Right lobe of liver (tissue), 6 donors: ENCODE data around the gene CLEC16A. TPM values are rescaled to one million over a fixed set of nuclear protein-coding genes. Genes with fewer than 3 reads are reported as not detected.

Experiments used
- ATAC-seq, 4 donors: fragments of 200-7000 bp; cut with Tn5 transposase; one replicate each; pipeline ENCODE4 v1.9.1; 2020; ENCODE audit warnings: mild to moderate bottlenecking in 4 of 4, moderate library complexity in 4 of 4
- DNase-seq, 3 donors: peaks; one replicate each; pipeline ENCODE4 v3.0.0-alpha.2; 2020
- H3K27ac ChIP-seq, 3 donors: fragments of 200-600 bp; one replicate each; pipeline ENCODE4 v1.8.0; 2022
- H3K27me3 ChIP-seq, 2 donors: fragments of 200-600 bp; one replicate each; pipeline ENCODE4 v1.8.0; 2022
- H3K36me3 ChIP-seq, 4 donors: fragments of 200-600 bp; sonication (generic) in 1 of 4; one replicate each; pipeline versions ENCODE4 v1.5.1 to v1.8.0; 2017 to 2022; ENCODE audit warnings: control low read depth in 1 of 4
- H3K4me1 ChIP-seq, 4 donors: fragments of 200-600 bp; sonication (generic) in 1 of 4; one replicate each; pipeline versions ENCODE4 v1.5.1 to v1.8.0; 2017 to 2022; ENCODE audit warnings: control low read depth in 1 of 4
- H3K4me3 ChIP-seq, 3 donors: fragments of 200-600 bp; one replicate each; pipeline ENCODE4 v1.8.0; 2022
- H3K9me3 ChIP-seq, 4 donors: fragments of 200-600 bp; sonication (generic) in 1 of 4; one replicate each; pipeline versions ENCODE4 v1.5.1 to v1.8.0; 2017 to 2022; ENCODE audit warnings: control low read depth in 1 of 4
- CTCF ChIP-seq, 4 donors: fragments of 200-600 bp in 3 of 4; fragments of 450-650 bp in 1 of 4; IDR thresholded peaks; one replicate each; pipeline versions ENCODE4 v1.5.1 to v1.8.0; 2016 to 2022; ENCODE audit warnings: antibody characterized with exemption in 4 of 4, mild to moderate bottlenecking in 2 of 4
- POLR2A ChIP-seq: fragments of 450-650 bp; IDR thresholded peaks from one replicate; pipeline ENCODE4 v1.6.1; 2017; ENCODE audit warnings: antibody characterized with exemption, mild to moderate bottlenecking
- WGBS: methylation state at CpG from one replicate; pipeline ENCODE4 v1.1.6; 2018; ENCODE audit warnings: low coverage, low lambda C conversion rate; ENCODE audit not compliant: insufficient coverage; ENCODE audit errors: missing lambda C conversion rate; 5-methylcytosine and 5-hydroxymethylcytosine counted together
- intact Hi-C, 2 donors: fragments of 100-400 bp; cut with DNase I; formaldehyde crosslinking; loops; one replicate each; pipeline versions ENCODE4 v1.11.2 to v1.14.1; 2022
- total RNA-seq, 6 experiments: library from RNA; depleted of rRNA in 2 of 6; stranded (reverse); fragments of >200 nt in 2 of 6; fragmentation: NEBNext Ultra II Directional in 3 of 6; extraction: Animal tissue kit (Norgen Biotek cat#: 25700) in 3 of 6; gene quantifications; one replicate each; pipeline versions ENCODE4 v1.1.0 to v1.2.4, GENCODE V29; 2016 to 2023
- donor health status: DM: no; HTN: yes; CAD: no.
- donor health status: DM: no; HTN: no; CAD: no.
- donor health status: DM: no; HTN: no; CAD: no.
- donor health status: DM: no; HTN: yes; CAD: no.
- donor health status: DM: no; HTN: yes; CAD: no.

Gene CLEC16A
- total RNA-seq, 6 experiments from 2014 or later: 15.2 to 25.9 (median 19.8) TPM

DNA sequence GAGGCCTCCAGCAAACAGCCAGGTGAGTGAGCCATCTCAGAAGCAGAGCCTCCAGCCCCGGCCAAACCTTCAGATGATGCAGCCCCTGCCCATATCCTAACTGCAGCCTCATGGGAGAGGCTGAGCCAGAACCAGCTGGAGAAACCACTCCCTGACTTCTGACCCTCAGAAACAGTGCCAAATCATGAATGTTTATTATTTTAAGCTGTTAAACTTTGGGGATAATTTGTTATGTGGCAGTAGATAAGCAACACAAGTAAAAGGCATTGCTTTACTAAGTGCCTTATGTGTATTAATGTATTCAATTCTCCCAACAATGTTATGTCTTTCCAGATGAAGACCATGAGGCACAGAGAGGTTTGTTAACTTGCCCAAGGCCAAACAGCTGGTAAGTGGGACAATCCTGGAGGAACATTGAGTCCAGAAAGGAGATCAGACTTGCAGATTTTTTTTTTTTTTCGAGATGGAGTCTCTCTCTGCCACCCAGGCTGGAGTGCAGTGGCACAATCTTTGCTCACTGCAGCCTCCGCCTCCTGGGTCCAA, 252.0 kb downstream of the CLEC16A start:
- ATAC-seq: no peak
- TF ChIP-seq CTCF (IDR thresholded peaks at IDR 0.05) (no peak), POLR2A (no peak)
- no peak for DNase-seq
- no peaks in the 10 kb centered on the region for H3K4me1 ChIP-seq
- intact Hi-C loops: no loop called here
- H3K4me3 ChIP-seq: no peak overlapping the region
- H3K9me3 ChIP-seq: no peaks in the 10 kb centered on the region
- H3K27me3 ChIP-seq: no peaks in the 10 kb centered on the region
- H3K36me3 ChIP-seq: no peaks in the 10 kb centered on the region
- no peak overlapping the region for H3K27ac ChIP-seq
- 42% methylated on average over 2 of the region's 3 CpGs for WGBS

GRCh38 chr16:11198375-11198774, 254.0 kb downstream of the CLEC16A start:
- intact Hi-C loops: no loop called here
- no peak overlapping the region for H3K4me3 ChIP-seq
- no peaks in the 10 kb centered on the region for H3K36me3 ChIP-seq
- TF ChIP-seq POLR2A (no peak), CTCF (IDR thresholded peaks at IDR 0.05) (no peak)
- 13% methylated on average over 1 of the region's 5 CpGs for WGBS
- no peak overlapping the region for H3K27ac ChIP-seq
- no peak for DNase-seq
- H3K9me3 ChIP-seq: no peaks in the 10 kb centered on the region
- no peak for ATAC-seq
- no peaks in the 10 kb centered on the region for H3K27me3 ChIP-seq
- peaks cover 0 to 5% (median 0%) of the 10 kb centered on the region in 4 donors for H3K4me1 ChIP-seq

- no peak overlapping the region for H3K27ac ChIP-seq
- DNase-seq (no peak), ATAC-seq (no peak)
- no peaks in the 10 kb centered on the region for H3K36me3 ChIP-seq
- no peaks in the 10 kb centered on the region for H3K9me3 ChIP-seq
- H3K4me1 ChIP-seq: peaks cover 0 to 6% (median 0%) of the 10 kb centered on the region in 4 donors
- no peak overlapping the region for H3K4me3 ChIP-seq
- TF ChIP-seq CTCF (IDR thresholded peaks at IDR 0.05) (no peak), POLR2A (no peak)
- intact Hi-C loops: no loop called here
- WGBS: 45% methylated on average over 4 of the region's 8 CpGs
- no peaks in the 10 kb centered on the region for H3K27me3 ChIP-seq
Measured at GRCh38 chr16:11198828-11199227, 254.5 kb downstream of the CLEC16A start.

GRCh38 chr16:11200592-11200991, 256.2 kb downstream of the CLEC16A start:
- 33% methylated on average over 1 of the region's 10 CpGs for WGBS
- TF ChIP-seq CTCF (IDR thresholded peaks at IDR 0.05) (no peak), POLR2A (no peak)

More at GRCh38 chr16:11200592-11200991, 256.2 kb downstream of the CLEC16A start:
- H3K27me3 ChIP-seq: no peaks in the 10 kb centered on the region
- DNase-seq (no peak), ATAC-seq (no peak)
- H3K4me1 ChIP-seq: peaks cover 0 to 18% (median 5%) of the 10 kb centered on the region in 4 donors
- intact Hi-C loops: loop anchor here in 1 of 2 donors (10.0 kb wide), 1 partner anchor 54 kb away; the partner anchor contains the start of gene SOCS1
- H3K27ac ChIP-seq: no peak overlapping the region
- no peaks in the 10 kb centered on the region for H3K9me3 ChIP-seq
- H3K36me3 ChIP-seq: no peaks in the 10 kb centered on the region
- H3K4me3 ChIP-seq: no peak overlapping the region
